Measurements from ENCODE around the gene IL15.
"Not testable (repeated sequence)": the region's sequence is repeated elsewhere in the genome, so short reads cannot be mapped to it uniquely, and the experiment has no call there.

The IL15 gene

DNA sequence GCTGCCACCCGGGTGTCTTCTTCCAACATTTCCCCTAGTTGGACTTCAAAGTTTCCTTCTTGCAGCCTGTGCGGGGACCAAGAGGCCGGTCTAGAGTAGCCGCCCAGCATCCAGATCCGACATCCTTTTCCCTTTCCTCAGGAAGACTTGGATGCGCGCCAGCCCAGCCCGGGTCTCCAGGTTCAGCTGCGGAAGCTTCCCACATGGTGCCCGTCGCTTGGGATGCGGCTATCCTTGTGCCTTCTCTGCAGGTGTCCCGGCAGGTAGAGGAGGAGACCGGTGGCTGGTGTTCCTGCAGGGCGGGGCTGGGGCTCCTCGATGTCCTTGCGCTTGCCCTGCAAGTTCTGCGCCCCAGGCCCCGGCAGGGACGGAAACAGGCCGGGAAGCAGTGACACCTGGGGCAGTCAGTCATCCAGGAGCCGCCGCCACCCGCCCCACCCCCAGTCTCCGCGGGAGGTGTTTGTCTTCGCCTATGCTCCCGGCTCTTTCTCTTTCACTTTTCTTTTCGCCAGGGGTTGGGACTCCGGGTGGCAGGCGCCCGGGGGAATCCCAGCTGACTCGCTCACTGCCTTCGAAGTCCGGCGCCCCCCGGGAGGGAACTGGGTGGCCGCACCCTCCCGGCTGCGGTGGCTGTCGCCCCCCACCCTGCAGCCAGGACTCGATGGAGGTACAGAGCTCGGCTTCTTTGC lies at the start of gene IL15:
Gene IL15 (plus strand): TSS at position 502 of the 689 bp plus-strand sequence. CDS start 82,882 bp downstream, outside the sequence.
- DNase-seq: no peak

DNA sequence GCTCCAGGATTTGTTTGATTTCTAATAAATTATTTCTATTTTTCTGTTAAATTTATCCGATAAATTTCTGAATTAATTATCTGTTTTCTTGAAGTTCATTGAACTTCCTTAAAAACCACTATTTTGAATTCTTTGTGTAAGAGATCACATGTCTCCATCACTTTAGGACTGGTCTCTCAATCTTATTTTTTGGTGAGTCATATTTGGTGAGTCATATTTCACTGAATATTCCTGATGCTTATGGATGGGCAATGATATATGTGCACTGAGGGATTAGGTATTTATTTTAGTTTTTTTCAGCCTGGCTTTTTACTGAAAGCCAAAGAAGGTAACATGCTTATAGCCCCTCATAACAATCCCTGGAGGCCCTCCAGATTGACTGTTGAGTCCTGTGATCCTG lies 48.5 kb upstream of the IL15 start:
- no peak for DNase-seq

- DNase-seq: no peak
These were observed 40.9 kb upstream of the IL15 start for GRCh38 chr4:141595531-141595930.

GRCh38 chr4:141599853-141600252 lies 36.5 kb upstream of the IL15 start:
- no peak for DNase-seq

- not testable (repeated sequence) for DNase-seq
These were observed 31.7 kb upstream of the IL15 start for GRCh38 chr4:141604683-141605082.

GRCh38 chr4:141605425-141605856 lies 30.9 kb upstream of the IL15 start:
- DNase-seq: no peak

DNA sequence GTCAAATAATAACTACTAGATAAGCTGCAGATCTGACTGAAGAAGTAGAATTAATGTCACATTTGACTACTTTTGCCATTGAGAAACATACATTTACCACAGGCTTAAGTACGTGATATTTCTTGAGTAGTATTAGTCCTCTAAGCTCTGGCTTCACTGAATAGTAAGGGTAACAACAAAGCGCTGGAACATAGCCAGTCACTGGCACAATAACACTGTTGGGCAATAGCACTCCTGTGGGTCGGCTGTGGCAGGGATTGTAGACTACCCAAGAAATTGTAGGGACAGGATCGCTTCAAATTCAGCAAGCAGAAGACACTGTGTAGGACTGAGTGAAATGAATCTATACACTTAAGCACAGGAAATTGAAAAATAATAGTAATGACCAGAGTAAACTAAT lies 27.1 kb upstream of the IL15 start:
- DNase-seq: no peak

- DNase-seq: no peak
These were observed 26.0 kb upstream of the IL15 start for GRCh38 chr4:141610365-141610764.

- DNase-seq: no peak
These were observed 21.4 kb upstream of the IL15 start for GRCh38 chr4:141614878-141615586.

DNA sequence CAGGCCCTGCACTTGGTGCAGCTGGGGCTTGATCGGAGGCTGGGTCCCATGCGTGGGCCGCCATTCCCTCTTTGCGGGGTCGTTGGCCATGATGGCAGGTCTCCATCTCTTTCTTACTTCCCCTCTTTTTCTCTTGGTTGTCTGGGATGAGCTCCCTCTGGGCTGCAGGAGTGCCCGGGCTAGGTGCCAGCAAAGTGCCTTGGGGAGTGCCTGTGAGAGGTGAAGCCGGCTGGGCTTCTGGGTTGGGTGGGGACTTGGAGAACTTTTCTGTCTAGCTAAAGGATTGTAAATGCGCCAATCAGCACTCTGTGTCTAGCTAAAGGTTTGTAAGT lies 20.8 kb upstream of the IL15 start:
- not testable (repeated sequence) for DNase-seq

- no peak for DNase-seq
These were observed 15.7 kb upstream of the IL15 start for GRCh38 chr4:141620715-141621114.

DNA sequence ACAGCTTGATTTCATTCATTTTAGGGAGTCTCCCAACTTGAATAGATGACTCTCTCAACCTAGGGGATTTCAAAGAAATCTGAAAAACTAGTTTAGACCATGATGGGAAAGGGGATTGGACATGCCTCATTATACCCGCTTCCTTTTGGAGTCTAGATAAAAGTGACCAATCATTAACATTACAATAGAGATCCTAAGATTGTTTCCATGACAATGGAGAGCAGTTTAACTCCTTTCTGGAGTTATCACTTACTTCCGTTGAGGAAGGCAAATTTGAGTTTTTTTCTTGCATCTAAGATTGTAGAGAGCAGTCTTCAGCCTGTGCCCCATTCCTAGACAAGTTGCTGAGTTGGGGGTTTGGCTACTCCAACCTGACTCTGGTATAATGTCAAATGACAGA lies 11.4 kb upstream of the IL15 start:
- no peak for DNase-seq

DNA sequence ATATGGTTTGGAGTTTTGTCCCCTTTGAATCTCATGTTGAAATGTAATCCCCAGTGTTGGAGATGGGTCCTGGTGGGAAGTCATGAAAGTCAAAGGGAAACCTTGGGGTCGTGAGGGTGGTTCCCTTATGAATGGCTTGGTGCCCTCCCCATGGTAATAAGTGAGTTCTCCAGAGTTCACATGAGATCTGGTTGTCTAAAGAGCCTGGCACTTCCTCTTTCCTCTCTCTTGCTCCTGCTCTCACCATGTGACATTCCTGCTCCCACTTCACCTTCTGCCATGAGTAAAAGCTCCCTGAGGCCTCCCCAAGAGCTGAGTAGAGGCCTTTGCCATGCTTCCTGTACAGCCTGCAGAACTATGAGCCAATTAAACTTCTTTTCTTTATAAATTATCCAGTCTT lies 5.5 kb upstream of the IL15 start:
- DNase-seq: no peak

- no peak for DNase-seq
These were observed 674 bp upstream of the IL15 start for GRCh38 chr4:141635736-141636081.

DNA sequence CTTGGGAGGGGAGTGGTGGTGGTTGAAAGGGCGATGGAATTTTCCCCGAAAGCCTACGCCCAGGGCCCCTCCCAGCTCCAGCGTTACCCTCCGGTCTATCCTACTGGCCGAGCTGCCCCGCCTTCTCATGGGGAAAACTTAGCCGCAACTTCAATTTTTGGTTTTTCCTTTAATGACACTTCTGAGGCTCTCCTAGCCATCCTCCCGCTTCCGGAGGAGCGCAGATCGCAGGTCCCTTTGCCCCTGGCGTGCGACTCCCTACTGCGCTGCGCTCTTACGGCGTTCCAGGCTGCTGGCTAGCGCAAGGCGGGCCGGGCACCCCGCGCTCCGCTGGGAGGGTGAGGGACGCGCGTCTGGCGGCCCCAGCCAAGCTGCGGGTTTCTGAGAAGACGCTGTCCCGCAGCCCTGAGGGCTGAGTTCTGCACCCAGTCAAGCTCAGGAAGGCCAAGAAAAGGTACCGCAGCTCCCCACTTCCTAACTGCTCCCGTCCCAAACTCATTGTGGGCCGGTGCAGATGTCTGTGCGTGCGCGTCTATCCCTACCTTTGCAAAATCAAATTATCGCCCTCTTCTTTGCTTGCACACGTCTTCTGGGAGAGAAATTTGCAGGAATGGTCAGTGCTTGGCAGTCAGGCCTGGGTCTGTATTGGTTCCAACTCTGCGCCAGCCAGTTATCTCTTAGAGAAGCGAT lies 533 bp downstream of the IL15 start:
- DNase-seq: no peak

DNA sequence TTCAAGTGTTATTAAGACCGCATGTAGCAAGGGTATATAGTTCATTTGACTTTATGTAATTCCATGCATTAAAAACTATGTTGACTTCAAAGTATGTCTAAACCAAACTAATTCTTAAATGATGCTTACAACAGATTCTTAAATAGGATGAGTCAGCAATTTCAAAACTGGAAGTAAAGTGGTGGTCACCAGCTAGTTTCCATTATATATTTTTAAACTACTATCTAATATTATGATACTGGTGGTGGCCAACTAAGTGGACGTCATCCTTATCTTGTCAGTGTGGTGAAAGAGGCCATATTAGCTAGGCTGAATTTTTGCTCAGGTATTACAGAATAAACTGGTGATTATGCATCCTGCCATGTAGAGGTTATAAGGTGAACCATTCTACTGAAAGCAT lies 1.2 kb downstream of the IL15 start:
- DNase-seq: no peak

- DNase-seq: no peak
These were observed 1.8 kb downstream of the IL15 start for GRCh38 chr4:141638230-141638629.

- no peak for DNase-seq
These were observed 4.3 kb downstream of the IL15 start for GRCh38 chr4:141640696-141641095.

DNA sequence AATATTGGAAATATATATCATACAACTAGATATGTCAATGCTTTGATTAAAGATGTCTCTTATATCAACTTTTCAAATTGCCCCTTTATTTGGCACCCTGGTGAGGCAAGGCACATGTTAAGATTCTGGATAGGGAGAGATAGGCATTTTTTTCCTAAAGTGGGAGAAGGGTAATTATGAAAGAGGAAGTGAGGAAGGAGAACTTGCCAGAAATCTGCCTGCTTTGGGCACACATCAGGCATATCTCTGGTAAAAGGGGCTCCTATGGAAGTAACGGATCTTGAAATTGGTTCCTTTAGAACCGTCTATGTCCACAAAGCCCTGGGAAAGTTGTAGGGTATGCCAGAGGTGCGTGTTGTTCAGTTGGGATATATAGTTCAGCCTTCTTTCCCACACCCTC lies 5.7 kb downstream of the IL15 start:
- DNase-seq: no peak

DNA sequence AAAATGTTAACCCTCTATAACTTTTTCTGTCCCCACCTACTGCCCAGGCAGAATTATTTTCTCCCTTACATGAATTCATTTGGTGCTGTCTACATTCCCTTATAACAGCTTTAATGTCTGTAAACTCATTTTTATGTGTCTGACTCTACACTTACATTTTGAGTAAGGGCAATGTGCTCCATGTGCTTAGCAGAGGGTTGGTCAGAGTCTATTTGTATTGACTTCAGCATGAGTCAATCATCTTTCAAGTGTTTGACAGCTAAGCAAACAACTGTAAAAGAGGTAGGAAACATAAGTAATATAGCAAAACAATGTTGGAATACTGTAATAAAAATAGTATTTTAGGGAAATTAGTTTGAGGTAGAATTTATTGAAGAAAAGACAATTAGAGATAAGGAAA lies 6.3 kb downstream of the IL15 start:
- DNase-seq: no peak

GRCh38 chr4:141643557-141643956 lies 7.2 kb downstream of the IL15 start:
- no peak for DNase-seq

GRCh38 chr4:141645611-141646340 lies 9.4 kb downstream of the IL15 start:
- DNase-seq: no peak

DNA sequence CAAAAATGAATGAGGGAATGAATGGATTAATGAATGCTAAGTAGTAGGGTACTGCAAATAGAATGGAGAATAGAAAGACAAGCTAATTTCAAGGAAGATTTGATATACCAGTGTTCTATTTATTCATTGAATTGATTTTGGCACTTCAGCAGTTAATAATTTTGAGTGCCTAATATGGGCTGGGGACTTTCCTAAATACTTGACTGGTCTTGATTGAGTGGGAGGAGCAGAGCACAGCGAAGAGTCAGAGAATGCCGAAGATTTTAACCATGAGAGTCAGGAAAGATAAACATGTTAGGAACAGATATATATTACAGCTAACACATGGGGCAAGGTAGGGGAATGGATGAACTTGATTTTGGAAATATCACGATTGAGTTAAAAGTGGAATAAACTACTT lies 10.6 kb downstream of the IL15 start:
- DNase-seq: no peak

DNA sequence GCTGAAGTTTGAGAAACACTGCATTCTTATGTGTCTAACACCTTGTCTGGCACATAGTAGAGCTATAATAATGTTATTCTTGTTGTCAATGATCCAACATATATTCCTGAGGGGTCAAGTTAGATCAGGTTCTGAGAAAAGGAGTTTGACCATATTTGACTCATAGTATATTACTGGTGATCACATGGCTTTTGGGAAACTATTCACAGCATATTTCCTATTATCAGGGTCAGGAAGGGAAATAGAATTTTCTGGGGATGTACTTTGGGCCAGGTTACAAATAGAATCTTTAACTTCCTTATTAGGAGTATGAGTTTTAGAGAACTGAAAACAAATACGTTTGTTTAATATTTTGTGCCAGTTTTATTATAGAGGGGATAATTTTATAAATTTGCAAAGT lies 11.6 kb downstream of the IL15 start:
- no peak for DNase-seq

All from AML-193 (cell line).